Neural cell (in vitro differentiated cells): ENCODE measurements around the gene ZSWIM8.

Experiments
- CTCF ChIP-seq: fragments of 450-650 bp; IDR thresholded peaks from 2 replicates; pipeline ENCODE4 v1.5.1; 2014; ENCODE audit warnings: antibody characterized with exemption, mild to moderate bottlenecking, moderate library complexity; ENCODE audit not compliant: poor library complexity, severe bottlenecking
- EP300 ChIP-seq: fragments of 450-650 bp; conservative IDR thresholded peaks from 2 replicates; pipeline ENCODE4 v1.6.1; 2014; ENCODE audit warnings: antibody characterized with exemption, mild to moderate bottlenecking, moderate library complexity; ENCODE audit not compliant: poor library complexity, severe bottlenecking
- EZH2 ChIP-seq: fragments of 200-600, 300-800 bp; shearing (Covaris generic), sonication (generic); IDR thresholded peaks from 2 replicates; pipeline ENCODE4 v1.6.1; 2014; ENCODE audit warnings: antibody characterized with exemption, low read length, borderline replicate concordance, mild to moderate bottlenecking; ENCODE audit not compliant: insufficient read depth, poor library complexity, severe bottlenecking
- MXI1 ChIP-seq: fragments of 450-650 bp; conservative IDR thresholded peaks from 2 replicates; pipeline ENCODE4 v1.6.1; 2014; ENCODE audit warnings: antibody characterized with exemption, mild to moderate bottlenecking; ENCODE audit not compliant: poor library complexity, severe bottlenecking
- POLR2AphosphoS5 ChIP-seq: IDR thresholded peaks from 2 replicates; pipeline ENCODE4 v1.6.1; 2012
- REST ChIP-seq: IDR thresholded peaks from 2 replicates; pipeline ENCODE4 v1.6.1; 2012; ENCODE audit warnings: borderline replicate concordance
- TAF1 ChIP-seq: IDR thresholded peaks from 2 replicates; pipeline ENCODE4 v1.6.1; 2012; ENCODE audit warnings: low read depth

- TF ChIP-seq EP300 (no peak), CTCF (no peak), EZH2 (no peak), TAF1 (no peak), MXI1 (no peak), REST (no peak), POLR2AphosphoS5 (no peak)
Observed at GRCh38 chr10:73796766-73797165, 11.4 kb downstream of the ZSWIM8 start.
